ENCODE measurements around the gene MRPS22. TPM values are rescaled to one million over a fixed set of nuclear protein-coding genes. Genes with fewer than 3 reads are reported as not detected.

MRPS22 gene
- total and polyA plus RNA-seq, 4 donors = 33.3 to 54.9 (median 44.6) TPM

- Histone ChIP-seq H3K27ac (ENCODE audit: low read depth in 1 of 2, low read length in 2 of 2) (no peak overlapping the region), H3K9ac (ENCODE audit: low read depth in 1 of 2, low read length in 2 of 2) (no peak overlapping the region), H3K27me3 (ENCODE audit: control insufficient read depth in 4 of 4, insufficient read depth in 4 of 4, low read length in 3 of 4) (no peaks in the 10 kb centered on the region), H3K9me3 (ENCODE audit: control insufficient read depth in 4 of 4, low read length in 3 of 4) (no peaks in the 10 kb centered on the region), H3K4me3 (ENCODE audit: low read depth in 1 of 3, low read length in 3 of 3) (no peak overlapping the region), H3K36me3 (ENCODE audit: control insufficient read depth in 4 of 4, insufficient read depth in 3 of 4, low read depth in 1 of 4, low read length in 3 of 4) (no peaks in the 10 kb centered on the region), H3K4me1 (ENCODE audit: control insufficient read depth in 4 of 4, insufficient read depth in 4 of 4, low read length in 3 of 4) (peaks cover 0 to 9% (median 8%) of the 10 kb centered on the region in 4 donors)
- no peak for TF ChIP-seq TAF1 (conservative IDR thresholded peaks at IDR 0.05)
- no peak for TF ChIP-seq RXRA (IDR thresholded peaks at IDR 0.05)
- TF ChIP-seq ZBTB33 (IDR thresholded peaks at IDR 0.05) = no peak
- no peak for TF ChIP-seq HNF4A (conservative IDR thresholded peaks at IDR 0.05)
- no peak for TF ChIP-seq JUND (IDR thresholded peaks at IDR 0.05)
- no peak for TF ChIP-seq MAX (IDR thresholded peaks at IDR 0.05)
- no peak for TF ChIP-seq RAD21 (IDR thresholded peaks at IDR 0.05)
- no peak for TF ChIP-seq YY1 (IDR thresholded peaks at IDR 0.05)
- TF ChIP-seq FOXA1 (IDR thresholded peaks at IDR 0.05) = no peak
- no peak for TF ChIP-seq SP1 (IDR thresholded peaks at IDR 0.05)
- TF ChIP-seq, protein P1, sequence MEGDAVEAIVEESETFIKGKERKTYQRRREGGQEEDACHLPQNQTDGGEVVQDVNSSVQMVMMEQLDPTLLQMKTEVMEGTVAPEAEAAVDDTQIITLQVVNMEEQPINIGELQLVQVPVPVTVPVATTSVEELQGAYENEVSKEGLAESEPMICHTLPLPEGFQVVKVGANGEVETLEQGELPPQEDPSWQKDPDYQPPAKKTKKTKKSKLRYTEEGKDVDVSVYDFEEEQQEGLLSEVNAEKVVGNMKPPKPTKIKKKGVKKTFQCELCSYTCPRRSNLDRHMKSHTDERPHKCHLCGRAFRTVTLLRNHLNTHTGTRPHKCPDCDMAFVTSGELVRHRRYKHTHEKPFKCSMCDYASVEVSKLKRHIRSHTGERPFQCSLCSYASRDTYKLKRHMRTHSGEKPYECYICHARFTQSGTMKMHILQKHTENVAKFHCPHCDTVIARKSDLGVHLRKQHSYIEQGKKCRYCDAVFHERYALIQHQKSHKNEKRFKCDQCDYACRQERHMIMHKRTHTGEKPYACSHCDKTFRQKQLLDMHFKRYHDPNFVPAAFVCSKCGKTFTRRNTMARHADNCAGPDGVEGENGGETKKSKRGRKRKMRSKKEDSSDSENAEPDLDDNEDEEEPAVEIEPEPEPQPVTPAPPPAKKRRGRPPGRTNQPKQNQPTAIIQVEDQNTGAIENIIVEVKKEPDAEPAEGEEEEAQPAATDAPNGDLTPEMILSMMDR (IDR thresholded peaks at IDR 0.05; ENCODE audit: low read depth, low read length, missing input control) = no peak
- no peak for TF ChIP-seq FOXA2 (IDR thresholded peaks at IDR 0.05)
- TF ChIP-seq GABPA (IDR thresholded peaks at IDR 0.05 in 1 of 2, conservative IDR thresholded peaks at IDR 0.05 in 1 of 2) = no peak
- no peak for TF ChIP-seq EGR1 (IDR thresholded peaks at IDR 0.05; ENCODE audit: low read depth in 2 of 2)
- TF ChIP-seq, protein P2, sequence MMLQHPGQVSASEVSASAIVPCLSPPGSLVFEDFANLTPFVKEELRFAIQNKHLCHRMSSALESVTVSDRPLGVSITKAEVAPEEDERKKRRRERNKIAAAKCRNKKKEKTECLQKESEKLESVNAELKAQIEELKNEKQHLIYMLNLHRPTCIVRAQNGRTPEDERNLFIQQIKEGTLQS (IDR thresholded peaks at IDR 0.05) = no peak
- TF ChIP-seq NR2F2 (IDR thresholded peaks at IDR 0.05) = no peak
- no peak for DNase-seq (ENCODE audit: low spot score)
- WGBS = 95% methylated on average over 4 of the region's 4 CpGs
Observed at GRCh38 chr3:139302801-139303113, 41.1 kb upstream of the MRPS22 start.

GRCh38 chr3:139303216-139303615, 40.6 kb upstream of the MRPS22 start:
- H3K4me3 ChIP-seq (ENCODE audit: low read depth in 1 of 3, low read length in 3 of 3) = no peak overlapping the region
- no peak overlapping the region for H3K9ac ChIP-seq (ENCODE audit: low read depth in 1 of 2, low read length in 2 of 2)
- H3K9me3 ChIP-seq (ENCODE audit: control insufficient read depth in 4 of 4, low read length in 3 of 4) = no peaks in the 10 kb centered on the region
- H3K4me1 ChIP-seq (ENCODE audit: control insufficient read depth in 4 of 4, insufficient read depth in 4 of 4, low read length in 3 of 4) = peaks cover 0 to 5% (median 4%) of the 10 kb centered on the region in 4 donors
- no peak overlapping the region for H3K27ac ChIP-seq (ENCODE audit: low read depth in 1 of 2, low read length in 2 of 2)
- no peaks in the 10 kb centered on the region for H3K27me3 ChIP-seq (ENCODE audit: control insufficient read depth in 4 of 4, insufficient read depth in 4 of 4, low read length in 3 of 4)
- DNase-seq (ENCODE audit: low spot score) = no peak
- no peaks in the 10 kb centered on the region for H3K36me3 ChIP-seq (ENCODE audit: control insufficient read depth in 4 of 4, insufficient read depth in 3 of 4, low read depth in 1 of 4, low read length in 3 of 4)
- WGBS = 96% methylated on average over 5 of the region's 5 CpGs
- TF ChIP-seq ZBTB33 (IDR thresholded peaks at IDR 0.05) (no peak), MAX (IDR thresholded peaks at IDR 0.05) (no peak), YY1 (IDR thresholded peaks at IDR 0.05) (no peak), HNF4A (conservative IDR thresholded peaks at IDR 0.05) (no peak), JUND (IDR thresholded peaks at IDR 0.05) (no peak), NR2F2 (IDR thresholded peaks at IDR 0.05) (no peak), GABPA (IDR thresholded peaks at IDR 0.05 in 1 of 2, conservative IDR thresholded peaks at IDR 0.05 in 1 of 2) (no peak)
- TF ChIP-seq, protein P3, sequence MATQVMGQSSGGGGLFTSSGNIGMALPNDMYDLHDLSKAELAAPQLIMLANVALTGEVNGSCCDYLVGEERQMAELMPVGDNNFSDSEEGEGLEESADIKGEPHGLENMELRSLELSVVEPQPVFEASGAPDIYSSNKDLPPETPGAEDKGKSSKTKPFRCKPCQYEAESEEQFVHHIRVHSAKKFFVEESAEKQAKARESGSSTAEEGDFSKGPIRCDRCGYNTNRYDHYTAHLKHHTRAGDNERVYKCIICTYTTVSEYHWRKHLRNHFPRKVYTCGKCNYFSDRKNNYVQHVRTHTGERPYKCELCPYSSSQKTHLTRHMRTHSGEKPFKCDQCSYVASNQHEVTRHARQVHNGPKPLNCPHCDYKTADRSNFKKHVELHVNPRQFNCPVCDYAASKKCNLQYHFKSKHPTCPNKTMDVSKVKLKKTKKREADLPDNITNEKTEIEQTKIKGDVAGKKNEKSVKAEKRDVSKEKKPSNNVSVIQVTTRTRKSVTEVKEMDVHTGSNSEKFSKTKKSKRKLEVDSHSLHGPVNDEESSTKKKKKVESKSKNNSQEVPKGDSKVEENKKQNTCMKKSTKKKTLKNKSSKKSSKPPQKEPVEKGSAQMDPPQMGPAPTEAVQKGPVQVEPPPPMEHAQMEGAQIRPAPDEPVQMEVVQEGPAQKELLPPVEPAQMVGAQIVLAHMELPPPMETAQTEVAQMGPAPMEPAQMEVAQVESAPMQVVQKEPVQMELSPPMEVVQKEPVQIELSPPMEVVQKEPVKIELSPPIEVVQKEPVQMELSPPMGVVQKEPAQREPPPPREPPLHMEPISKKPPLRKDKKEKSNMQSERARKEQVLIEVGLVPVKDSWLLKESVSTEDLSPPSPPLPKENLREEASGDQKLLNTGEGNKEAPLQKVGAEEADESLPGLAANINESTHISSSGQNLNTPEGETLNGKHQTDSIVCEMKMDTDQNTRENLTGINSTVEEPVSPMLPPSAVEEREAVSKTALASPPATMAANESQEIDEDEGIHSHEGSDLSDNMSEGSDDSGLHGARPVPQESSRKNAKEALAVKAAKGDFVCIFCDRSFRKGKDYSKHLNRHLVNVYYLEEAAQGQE (IDR thresholded peaks at IDR 0.05) = no peak

Data from liver (tissue), 9 donors.